GM18498 (cell line): ENCODE measurements around the gene ZNF664.

Source experiments
- ATAC-seq: cut with Tn5 transposase; IDR thresholded peaks from one replicate; pipeline ENCODE4 v1.9.1; 2021; ENCODE audit warnings: mild to moderate bottlenecking, moderate library complexity; ENCODE audit not compliant: unreplicated experiment

The ZNF664 gene

GRCh38 chr12:123987022-123987421, 14.0 kb downstream of the ZNF664 start:
- no peak for ATAC-seq

- ATAC-seq = no peak
Measured at GRCh38 chr12:123989168-123989567, 16.2 kb downstream of the ZNF664 start.

- no peak for ATAC-seq
Measured at GRCh38 chr12:123989753-123990152, 16.7 kb downstream of the ZNF664 start.

GRCh38 chr12:123990511-123990910, 17.5 kb downstream of the ZNF664 start:
- no peak for ATAC-seq

GRCh38 chr12:123991372-123991951, 18.4 kb downstream of the ZNF664 start:
- ATAC-seq = no peak

- no peak for ATAC-seq
Measured at GRCh38 chr12:123992118-123992825, 19.3 kb downstream of the ZNF664 start.

- ATAC-seq = no peak
Measured at GRCh38 chr12:123995023-123995748, 22.2 kb downstream of the ZNF664 start.

GRCh38 chr12:123996581-123996980, 23.6 kb downstream of the ZNF664 start:
- no peak for ATAC-seq

GRCh38 chr12:123997033-123997822, 24.2 kb downstream of the ZNF664 start:
- no peak for ATAC-seq

- no peak for ATAC-seq
Measured at GRCh38 chr12:123997908-123998307, 24.9 kb downstream of the ZNF664 start.

GRCh38 chr12:123998344-123998990, 25.5 kb downstream of the ZNF664 start:
- ATAC-seq = no peak

GRCh38 chr12:123998991-123999359, 26.0 kb downstream of the ZNF664 start:
- no peak for ATAC-seq

- no peak for ATAC-seq
Measured at GRCh38 chr12:124000111-124000510, 27.1 kb downstream of the ZNF664 start.

GRCh38 chr12:124001343-124001742, 28.3 kb downstream of the ZNF664 start:
- ATAC-seq = no peak

- ATAC-seq = no peak
Measured at GRCh38 chr12:124002021-124002644, 29.1 kb downstream of the ZNF664 start.

GRCh38 chr12:124002654-124003053, 29.6 kb downstream of the ZNF664 start:
- ATAC-seq = no peak

- no peak for ATAC-seq
Measured at GRCh38 chr12:124004233-124004875, 31.3 kb downstream of the ZNF664 start.

- no peak for ATAC-seq
Measured at GRCh38 chr12:124006085-124006845, 33.2 kb downstream of the ZNF664 start.
